NCI-H1048 (cell line): ENCODE data around the gene CDC7.
A peak's percentile ranks its signal among the peaks of the same experiment; 100 is the strongest.
"Not testable (repeated sequence)": the region's sequence is repeated elsewhere in the genome, so short reads cannot be mapped to it uniquely, and the experiment has no call there.

ENCODE experiments used
- DNase-seq: peaks from one replicate; lab custom pipeline; 2025; lab: John Stamatoyannopoulos, UW

The CDC7 gene

GRCh38 chr1:91511386-91511785 lies 10.7 kb downstream of the CDC7 start:
- peak; percentile 2 for DNase-seq

- no peak for DNase-seq
Observed at GRCh38 chr1:91513160-91513559, 12.5 kb downstream of the CDC7 start.

- no peak for DNase-seq
Observed at GRCh38 chr1:91513706-91514105, 13.1 kb downstream of the CDC7 start.

GRCh38 chr1:91515994-91516393 lies 15.3 kb downstream of the CDC7 start:
- no peak for DNase-seq

GRCh38 chr1:91516605-91517004 lies 16.0 kb downstream of the CDC7 start:
- not testable (repeated sequence) for DNase-seq

- not testable (repeated sequence) for DNase-seq
Observed at GRCh38 chr1:91519167-91519566, 18.5 kb downstream of the CDC7 start.

- no peak for DNase-seq
Observed at GRCh38 chr1:91520942-91521507, 20.4 kb downstream of the CDC7 start.

- DNase-seq = no peak
Observed at GRCh38 chr1:91523482-91523881, 22.8 kb downstream of the CDC7 start.

- no peak for DNase-seq
Observed at GRCh38 chr1:91526496-91526895, 25.8 kb downstream of the CDC7 start.

- no peak for DNase-seq
Observed at GRCh38 chr1:91527266-91527765, 26.7 kb downstream of the CDC7 start.

- DNase-seq = no peak
Observed at GRCh38 chr1:91527781-91528180, 27.1 kb downstream of the CDC7 start.

GRCh38 chr1:91529856-91530255 lies 29.2 kb downstream of the CDC7 start:
- no peak for DNase-seq

GRCh38 chr1:91533361-91534024 lies 32.8 kb downstream of the CDC7 start:
- no peak for DNase-seq

GRCh38 chr1:91535441-91535840 lies 34.8 kb downstream of the CDC7 start:
- no peak for DNase-seq

- DNase-seq = no peak
Observed at GRCh38 chr1:91537281-91537986, 36.8 kb downstream of the CDC7 start.

- DNase-seq = no peak
Observed at GRCh38 chr1:91537987-91538304, 37.3 kb downstream of the CDC7 start.

GRCh38 chr1:91540910-91541309 lies 40.3 kb downstream of the CDC7 start:
- no peak for DNase-seq

GRCh38 chr1:91541918-91542533 lies 41.4 kb downstream of the CDC7 start:
- DNase-seq = no peak

- no peak for DNase-seq
Observed at GRCh38 chr1:91545506-91546300, 45.1 kb downstream of the CDC7 start.

GRCh38 chr1:91546301-91546581 lies 45.6 kb downstream of the CDC7 start:
- DNase-seq = no peak

GRCh38 chr1:91546876-91547275 lies 46.2 kb downstream of the CDC7 start:
- DNase-seq = no peak

- DNase-seq = no peak
Observed at GRCh38 chr1:91548376-91549040, 47.9 kb downstream of the CDC7 start.
